ENCODE results near the gene KRT5. TPM values are rescaled to one million over a fixed set of nuclear protein-coding genes. Genes with fewer than 3 reads are reported as not detected.
"Not testable (repeated sequence)": the region's sequence is repeated elsewhere in the genome, so short reads cannot be mapped to it uniquely, and the experiment has no call there.

The KRT5 gene
- polyA plus RNA-seq, 3 donors, result 0.40 TPM; not detected in 2

GRCh38 chr12:52498946-52499345 lies 21.2 kb downstream of the KRT5 start:
- no peak for DNase-seq (ENCODE audit: low read depth in 3 of 3, low spot score in 2 of 3)

GRCh38 chr12:52497975-52498374 lies 22.2 kb downstream of the KRT5 start:
- no peak for DNase-seq (ENCODE audit: low read depth in 3 of 3, low spot score in 2 of 3)

- no peak for DNase-seq (ENCODE audit: low read depth in 3 of 3, low spot score in 2 of 3)
These were observed 23.6 kb downstream of the KRT5 start for GRCh38 chr12:52496590-52497071.

GRCh38 chr12:52496054-52496453 lies 24.1 kb downstream of the KRT5 start:
- no peak for DNase-seq (ENCODE audit: low read depth in 3 of 3, low spot score in 2 of 3)

GRCh38 chr12:52495389-52495788 lies 24.8 kb downstream of the KRT5 start:
- DNase-seq (ENCODE audit: low read depth in 3 of 3, low spot score in 2 of 3), result peak in 1 of 3 donors; percentile 13

GRCh38 chr12:52494518-52494917 lies 25.7 kb downstream of the KRT5 start:
- DNase-seq (ENCODE audit: low read depth in 3 of 3, low spot score in 2 of 3), result no peak

GRCh38 chr12:52494100-52494499 lies 26.1 kb downstream of the KRT5 start:
- no peak for DNase-seq (ENCODE audit: low read depth in 3 of 3, low spot score in 2 of 3)

- DNase-seq (ENCODE audit: low read depth in 3 of 3, low spot score in 2 of 3), result no peak
These were observed 27.0 kb downstream of the KRT5 start, which contains the start of gene KRT6A for GRCh38 chr12:52493172-52493571. Gene KRT6A, minus strand, starts transcription at chr12:52493257. Its CDS starts 69 bp downstream, at chr12:52493188.

- DNase-seq (ENCODE audit: low read depth in 3 of 3, low spot score in 2 of 3), result not testable (repeated sequence)
These were observed 27.8 kb downstream of the KRT5 start for GRCh38 chr12:52492405-52492804.

- not testable (repeated sequence) for DNase-seq (ENCODE audit: low read depth in 3 of 3, low spot score in 2 of 3)
These were observed 28.7 kb downstream of the KRT5 start for GRCh38 chr12:52491495-52491894.

GRCh38 chr12:52488736-52489135 lies 31.5 kb downstream of the KRT5 start:
- DNase-seq (ENCODE audit: low read depth in 3 of 3, low spot score in 2 of 3), result no peak

GRCh38 chr12:52487744-52488443 lies 32.3 kb downstream of the KRT5 start:
- not testable (repeated sequence) for DNase-seq (ENCODE audit: low read depth in 3 of 3, low spot score in 2 of 3)

- no peak for DNase-seq (ENCODE audit: low read depth in 3 of 3, low spot score in 2 of 3)
These were observed 33.0 kb downstream of the KRT5 start for GRCh38 chr12:52487211-52487610.

- no peak for DNase-seq (ENCODE audit: low read depth in 3 of 3, low spot score in 2 of 3)
These were observed 33.8 kb downstream of the KRT5 start for GRCh38 chr12:52486166-52487105.

GRCh38 chr12:52480073-52480472 lies 40.1 kb downstream of the KRT5 start:
- no peak for DNase-seq (ENCODE audit: low read depth in 3 of 3, low spot score in 2 of 3)

GRCh38 chr12:52477651-52478050 lies 42.5 kb downstream of the KRT5 start:
- no peak for DNase-seq (ENCODE audit: low read depth in 3 of 3, low spot score in 2 of 3)

- no peak for DNase-seq (ENCODE audit: low read depth in 3 of 3, low spot score in 2 of 3)
These were observed 46.0 kb downstream of the KRT5 start for GRCh38 chr12:52474212-52474611.

GRCh38 chr12:52473768-52474167 lies 46.4 kb downstream of the KRT5 start, which contains the start of gene KRT6C:
Gene KRT6C, minus strand, starts transcription at chr12:52473805. Its CDS starts 68 bp downstream, at chr12:52473737.
- no peak for DNase-seq (ENCODE audit: low read depth in 3 of 3, low spot score in 2 of 3)

GRCh38 chr12:52469853-52470252 lies 50.3 kb downstream of the KRT5 start:
- no peak for DNase-seq (ENCODE audit: low read depth in 3 of 3, low spot score in 2 of 3)

GRCh38 chr12:52464897-52465296 lies 55.3 kb downstream of the KRT5 start:
- no peak for DNase-seq (ENCODE audit: low read depth in 3 of 3, low spot score in 2 of 3)

Data from right renal cortex interstitium (tissue), 3 donors.